HG02763 (cell line): Measurements from ENCODE around the gene RAX2.
"Not testable (repeated sequence)": the region's sequence is repeated elsewhere in the genome, so short reads cannot be mapped to it uniquely, and the experiment has no call there.

ENCODE experiments used
- ATAC-seq: cut with Tn5 transposase; IDR thresholded peaks from one replicate; pipeline ENCODE4 v1.9.1; 2021; ENCODE audit warnings: mild to moderate bottlenecking, moderate library complexity; ENCODE audit not compliant: unreplicated experiment

Gene RAX2

DNA sequence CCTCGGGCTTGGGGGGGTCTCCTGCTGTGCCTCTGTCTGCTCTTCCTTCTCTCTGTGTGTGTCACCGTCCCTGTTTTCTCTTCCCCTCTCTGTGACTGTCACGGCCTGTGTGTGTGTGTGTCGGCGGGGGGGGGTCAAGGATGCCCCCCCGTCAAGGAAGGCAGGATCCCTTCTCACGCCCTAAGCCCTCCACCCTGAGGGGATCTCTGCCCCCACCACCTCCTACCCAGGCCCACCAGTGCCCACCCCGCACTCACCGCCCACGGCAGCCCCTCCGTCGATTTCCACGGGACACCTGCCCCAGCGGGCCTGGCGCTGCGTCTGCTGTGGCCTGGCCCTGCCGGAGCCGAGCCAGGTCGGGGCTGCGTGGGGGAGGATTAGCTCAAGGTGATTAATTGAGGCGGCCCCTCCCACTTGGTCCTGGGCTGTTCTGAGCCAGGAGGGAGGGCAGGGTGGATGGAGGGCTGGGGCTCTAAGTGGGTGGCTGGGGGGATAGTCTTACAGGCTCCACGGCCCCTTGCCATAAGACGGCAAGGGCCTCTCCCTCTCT, at the start of gene RAX2:
RAX2 (minus strand) TSS at position 323 of the 550 bp plus-strand sequence. CDS start 486 bp downstream, outside the sequence.
- no peak for ATAC-seq

DNA sequence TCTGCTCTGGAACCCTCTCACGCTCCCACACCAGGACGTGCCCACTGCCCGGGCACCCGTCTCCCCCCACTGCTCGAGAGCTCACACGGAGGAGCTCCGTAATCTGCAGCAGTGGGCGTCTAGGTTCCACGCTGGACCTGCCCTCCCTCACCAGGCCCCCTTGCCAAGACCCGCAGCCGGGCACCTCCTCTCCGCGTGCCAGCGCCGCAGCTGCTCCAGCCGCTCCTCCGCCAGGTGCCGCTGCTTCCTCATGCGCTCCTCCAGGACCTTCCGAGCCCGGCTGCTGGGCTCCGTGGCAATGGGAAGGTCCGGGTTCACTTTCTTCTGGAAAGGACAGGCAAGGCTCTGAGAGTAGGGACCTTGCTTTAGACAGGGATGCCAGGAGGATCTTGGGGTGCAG, 49.1 kb upstream of the RAX2 start:
- no peak for ATAC-seq

DNA sequence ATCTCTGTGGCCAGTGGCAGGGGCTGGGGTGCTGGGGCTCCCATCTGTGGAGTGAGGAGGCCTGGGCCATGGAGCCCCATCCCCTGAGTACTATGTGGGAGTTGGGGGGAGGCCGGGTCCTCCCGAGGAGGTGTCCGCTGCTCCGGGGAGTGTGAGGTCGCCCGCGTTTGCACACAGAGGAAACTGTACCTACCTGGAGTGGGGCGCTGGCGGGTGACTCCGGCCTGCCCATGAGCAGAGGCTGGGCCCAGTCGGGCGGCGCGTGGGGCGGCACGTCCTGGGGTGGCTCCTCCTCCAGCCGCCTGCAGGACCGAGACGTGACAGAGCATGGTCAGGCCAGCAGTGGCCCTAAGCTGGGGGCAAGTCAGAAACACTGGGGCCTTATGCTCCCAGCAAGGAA, 48.0 kb upstream of the RAX2 start:
- ATAC-seq: no peak

DNA sequence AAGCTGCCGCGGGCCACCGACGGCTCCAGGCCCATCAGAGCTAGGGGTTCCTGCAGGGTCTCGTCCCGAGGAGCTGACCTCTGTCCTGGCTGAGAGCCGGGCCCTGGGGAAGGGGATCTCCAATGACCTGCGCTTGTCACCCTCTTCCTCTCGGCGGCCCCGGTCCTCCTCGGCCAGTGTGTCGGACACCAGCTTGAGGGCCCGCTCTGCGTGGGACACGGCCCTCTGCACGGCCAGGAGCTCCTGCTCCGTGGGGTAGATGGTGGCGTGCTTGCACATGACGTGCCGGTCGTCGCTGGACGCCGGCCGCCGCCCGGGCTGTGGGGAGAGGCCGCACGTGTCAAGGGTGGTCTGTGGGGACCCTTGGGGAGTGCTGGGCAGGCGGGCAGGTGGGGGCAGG, 46.9 kb upstream of the RAX2 start:
- no peak for ATAC-seq

DNA sequence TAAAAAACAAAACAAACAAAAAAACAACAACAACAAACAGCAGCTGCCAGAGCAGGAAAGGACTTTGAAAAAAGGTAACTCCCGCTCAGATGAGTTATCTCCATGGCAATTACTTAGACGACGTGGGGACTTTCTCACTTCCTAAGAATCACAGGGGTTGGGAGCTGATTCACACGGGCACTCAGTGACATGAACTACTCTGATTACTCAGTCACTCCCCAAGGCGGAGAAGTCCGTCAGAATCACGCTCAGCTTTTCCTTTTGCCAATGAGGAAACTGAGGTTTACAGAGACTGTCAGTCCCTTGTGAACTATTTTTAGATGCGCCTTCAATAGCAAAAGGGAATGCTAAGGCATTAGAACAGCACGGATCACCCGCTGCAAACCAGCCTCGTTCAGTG, 46.4 kb upstream of the RAX2 start:
- no peak for ATAC-seq

DNA sequence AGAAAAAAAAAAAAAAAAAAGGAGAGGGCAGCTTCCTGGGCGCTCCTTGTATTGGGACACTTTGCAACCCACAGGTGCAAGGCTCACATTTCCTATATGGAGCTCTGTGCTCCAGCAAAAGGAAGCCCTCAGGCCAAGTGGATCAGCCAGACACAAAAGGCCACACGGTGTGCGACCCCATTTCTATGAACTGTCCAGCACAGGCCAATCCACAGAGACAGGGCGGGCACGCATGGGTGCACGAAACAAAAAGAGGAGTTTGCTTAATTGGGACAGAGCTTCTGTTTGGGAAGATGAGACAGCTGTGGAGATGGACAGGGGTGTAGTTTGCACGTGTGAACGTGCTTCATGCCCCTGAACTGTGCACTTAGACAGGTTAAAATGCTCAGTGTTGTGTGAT, 45.7 kb upstream of the RAX2 start:
- ATAC-seq: no peak

DNA sequence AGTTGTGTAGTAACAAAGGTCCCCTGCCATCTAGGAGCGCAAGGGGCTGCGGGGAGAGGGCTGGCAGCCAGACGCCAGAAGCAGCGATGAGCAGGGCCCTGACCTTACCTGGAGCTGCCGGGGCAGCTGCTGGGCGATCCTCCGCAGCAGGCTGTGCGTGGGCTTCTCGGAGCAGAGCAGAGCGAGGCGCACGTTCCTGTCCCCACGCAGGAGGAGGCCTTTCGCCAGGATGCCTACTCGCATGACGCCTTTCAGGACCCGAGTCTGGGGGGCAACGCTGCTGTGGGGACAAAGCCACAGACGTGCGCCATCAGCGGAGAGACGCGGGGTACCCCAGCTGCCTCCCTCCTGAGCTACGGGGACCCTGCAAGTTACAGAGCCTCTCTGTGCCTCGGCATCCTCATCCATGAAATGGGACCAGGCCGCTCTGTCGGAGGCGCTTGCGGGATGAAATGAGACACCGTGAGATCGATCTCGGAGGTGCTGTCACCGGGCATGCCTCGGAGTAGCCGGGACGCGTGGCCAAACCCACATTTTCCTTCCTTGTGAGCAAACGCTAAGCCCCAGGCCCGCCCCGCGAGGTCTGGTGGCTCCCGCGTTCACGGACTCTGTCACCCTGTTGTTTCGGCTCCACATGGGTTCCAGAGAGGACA, 44.7 kb upstream of the RAX2 start:
- ATAC-seq: no peak

DNA sequence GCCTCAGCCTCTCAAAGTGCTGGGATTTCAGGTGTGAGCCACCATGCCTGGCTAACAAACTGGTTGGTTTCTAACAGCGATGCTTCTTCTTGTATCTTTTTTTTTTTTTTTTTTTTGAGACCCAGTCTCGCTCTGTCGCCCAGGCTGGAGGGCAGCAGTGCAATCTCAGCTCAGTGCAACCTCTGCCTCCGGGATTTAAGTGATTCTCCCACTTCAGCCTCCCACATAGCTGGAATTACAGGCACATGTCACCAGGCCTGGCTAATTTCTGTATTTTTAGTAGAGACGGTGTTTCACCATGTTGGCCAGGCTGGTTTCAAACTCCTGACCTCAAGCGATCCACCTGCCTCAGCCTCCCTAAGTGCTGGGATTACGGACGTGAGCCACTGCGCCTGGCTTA, 44.1 kb upstream of the RAX2 start:
- ATAC-seq: not testable (repeated sequence)

DNA sequence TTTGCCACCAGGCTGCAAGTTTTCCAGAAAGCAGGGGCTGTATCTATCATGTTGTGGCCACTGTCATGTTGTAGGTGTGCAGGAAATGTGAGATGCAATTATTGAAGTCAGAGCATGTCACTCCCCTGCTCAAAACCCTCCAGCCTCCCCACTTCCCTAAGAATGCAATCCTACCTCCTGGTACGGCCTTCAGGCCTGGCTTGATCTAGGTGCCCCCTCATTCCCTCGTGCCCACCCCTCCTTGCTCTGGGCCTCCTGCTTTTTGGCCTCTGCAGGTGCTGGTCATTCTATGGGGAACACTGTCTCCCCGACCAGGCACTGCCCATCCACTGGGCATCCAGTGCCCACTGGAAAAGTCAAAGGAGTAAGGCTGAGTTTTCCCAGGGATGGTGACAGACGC, 42.6 kb upstream of the RAX2 start:
- ATAC-seq: no peak

DNA sequence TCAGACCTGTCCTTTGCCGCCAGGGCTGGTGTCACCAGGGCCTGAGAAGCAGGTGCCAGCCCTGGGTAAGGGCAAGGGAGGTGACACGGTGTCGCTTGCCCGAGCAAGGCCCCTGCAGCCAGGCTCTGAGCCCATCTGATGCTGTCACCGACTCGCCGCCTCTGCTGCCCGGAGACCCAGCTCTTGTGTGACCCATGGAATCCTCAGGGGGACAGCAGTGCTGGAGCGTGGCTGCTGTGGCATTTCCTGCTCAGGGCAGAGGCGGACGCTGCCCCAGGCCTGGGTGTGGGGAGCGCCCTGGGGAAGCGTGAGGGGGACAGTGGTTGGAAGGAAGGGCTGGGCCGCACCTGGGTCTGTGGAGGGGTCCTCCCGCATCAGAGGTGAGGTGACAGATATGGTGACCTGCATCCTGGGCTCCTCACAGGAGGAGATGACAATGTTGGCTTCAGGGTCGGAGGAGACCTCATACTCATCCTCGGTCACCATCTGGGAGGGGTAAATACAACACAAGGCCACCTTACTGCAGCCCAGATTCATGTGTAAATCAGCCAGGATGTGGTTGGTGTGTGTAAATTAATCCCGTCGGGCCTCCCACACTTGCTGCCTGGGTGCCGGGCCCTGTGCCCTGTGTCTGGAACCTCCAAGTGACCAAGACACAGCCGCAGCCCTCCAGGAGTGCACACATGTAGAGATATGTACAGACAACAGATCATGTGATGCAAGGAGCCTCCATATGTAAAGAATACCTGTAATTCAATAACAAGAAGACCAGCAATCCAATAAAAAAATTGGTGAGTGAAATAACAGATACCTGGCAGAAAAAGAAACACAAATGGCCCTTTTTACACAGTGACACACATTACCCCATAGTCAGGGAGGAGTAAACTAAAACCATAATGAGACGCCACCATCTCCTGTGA, 41.7 kb upstream of the RAX2 start:
- no peak for ATAC-seq

DNA sequence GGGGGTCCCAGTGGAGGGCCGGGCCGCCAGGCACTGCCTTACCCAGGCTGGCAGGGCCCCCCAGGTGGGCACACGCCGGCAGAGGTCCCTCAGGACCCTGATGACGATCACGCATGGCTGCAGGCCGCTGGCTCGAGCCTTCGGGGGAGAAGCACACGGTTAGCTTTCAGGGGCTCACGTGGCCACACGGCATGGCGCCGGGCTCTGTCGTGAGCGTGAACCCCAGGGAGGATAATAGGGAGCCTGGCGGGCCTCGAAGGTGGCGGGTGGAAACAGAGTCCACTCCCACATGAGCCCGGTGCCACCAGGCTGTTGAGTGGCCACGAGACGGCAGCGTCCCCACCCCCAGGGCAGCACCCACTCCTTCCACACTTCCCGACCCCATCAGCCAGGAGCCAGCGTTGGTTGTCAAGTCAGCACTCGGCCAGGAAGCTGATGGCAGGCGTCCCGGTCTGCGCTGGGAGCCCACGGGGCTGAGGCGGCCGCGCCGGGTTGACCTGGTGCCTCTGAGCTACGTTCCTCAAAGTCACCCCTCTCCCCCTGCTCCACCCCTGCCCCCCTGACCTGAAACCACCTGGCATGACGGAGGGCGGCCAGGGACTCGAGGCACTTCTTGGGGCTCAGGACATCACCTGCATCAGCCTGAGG, 38.8 kb upstream of the RAX2 start:
- no peak for ATAC-seq

DNA sequence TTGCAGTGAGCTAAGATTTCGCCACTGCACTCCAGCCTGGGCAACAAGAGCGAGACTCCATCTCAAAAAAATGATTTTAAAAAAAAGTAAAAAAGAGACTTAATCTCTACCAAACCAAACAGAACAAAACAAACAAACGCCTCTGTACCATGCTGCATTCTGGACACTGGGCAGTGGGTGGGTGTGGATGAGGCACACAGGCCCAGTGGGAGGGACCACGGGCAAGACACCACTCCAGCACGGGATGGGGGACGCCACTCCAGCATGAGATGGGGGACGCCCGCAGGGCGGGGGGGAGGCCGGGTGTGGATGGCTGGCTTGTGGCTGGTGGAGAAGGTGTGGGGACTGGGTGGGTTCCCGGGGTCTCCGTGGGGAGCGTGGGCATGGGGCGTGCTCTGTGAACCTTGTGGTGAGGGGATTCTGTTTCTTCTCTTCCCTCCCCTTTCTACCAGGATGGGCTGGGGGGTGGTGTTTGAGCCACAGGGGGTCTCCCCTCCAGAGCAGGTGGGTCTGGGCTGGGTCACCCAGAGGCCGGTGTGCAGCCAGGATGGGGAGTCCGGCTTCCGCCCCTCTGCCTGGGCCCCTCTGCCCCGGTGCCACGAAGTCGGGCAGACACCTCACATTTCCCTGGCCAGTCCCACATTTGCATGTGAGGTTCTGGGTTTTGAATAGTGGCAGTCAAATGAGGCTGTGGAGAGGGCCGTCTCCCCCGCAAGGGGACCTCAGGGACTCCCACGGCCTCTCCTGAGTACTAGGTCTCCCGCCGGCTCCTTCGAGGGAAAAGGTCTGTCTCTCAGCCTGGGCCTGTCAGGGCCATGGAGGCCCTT, 38.1 kb upstream of the RAX2 start:
- ATAC-seq: no peak

DNA sequence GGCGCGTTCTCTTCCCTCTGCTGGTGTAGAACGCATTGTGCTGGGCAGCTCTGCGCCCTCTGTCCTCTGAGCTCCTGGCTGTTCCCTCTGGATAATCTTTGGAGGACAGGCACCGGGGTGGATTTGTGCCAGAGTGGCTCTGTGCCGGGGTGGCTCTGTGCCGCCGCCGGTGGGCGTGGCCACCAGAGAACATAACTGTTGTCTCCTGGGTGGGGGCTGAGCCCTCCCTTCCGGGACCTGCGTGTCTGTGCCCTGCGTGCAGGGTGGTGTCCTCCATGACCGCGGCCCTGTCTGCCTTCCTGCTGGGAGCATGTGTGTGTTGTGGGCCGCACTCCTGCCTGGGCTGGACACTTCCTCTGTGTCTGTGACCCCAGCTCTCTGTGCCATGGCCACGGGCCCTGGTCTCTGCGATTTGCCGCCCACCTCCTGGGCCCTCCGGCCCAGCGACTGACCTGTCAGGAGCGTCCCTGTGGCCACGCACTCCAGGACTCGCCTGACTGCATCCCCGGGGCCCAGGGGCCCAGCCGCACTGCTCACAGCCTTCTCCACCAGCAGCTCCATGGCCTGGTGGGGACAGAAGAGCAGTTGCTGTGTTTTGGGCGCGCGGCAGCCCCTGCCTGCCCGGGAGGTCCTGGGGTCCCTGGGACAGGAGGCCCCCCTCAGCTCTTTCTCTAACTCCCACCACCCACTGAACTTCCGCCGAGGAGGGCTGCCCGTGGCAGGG, 36.6 kb upstream of the RAX2 start:
- no peak for ATAC-seq

DNA sequence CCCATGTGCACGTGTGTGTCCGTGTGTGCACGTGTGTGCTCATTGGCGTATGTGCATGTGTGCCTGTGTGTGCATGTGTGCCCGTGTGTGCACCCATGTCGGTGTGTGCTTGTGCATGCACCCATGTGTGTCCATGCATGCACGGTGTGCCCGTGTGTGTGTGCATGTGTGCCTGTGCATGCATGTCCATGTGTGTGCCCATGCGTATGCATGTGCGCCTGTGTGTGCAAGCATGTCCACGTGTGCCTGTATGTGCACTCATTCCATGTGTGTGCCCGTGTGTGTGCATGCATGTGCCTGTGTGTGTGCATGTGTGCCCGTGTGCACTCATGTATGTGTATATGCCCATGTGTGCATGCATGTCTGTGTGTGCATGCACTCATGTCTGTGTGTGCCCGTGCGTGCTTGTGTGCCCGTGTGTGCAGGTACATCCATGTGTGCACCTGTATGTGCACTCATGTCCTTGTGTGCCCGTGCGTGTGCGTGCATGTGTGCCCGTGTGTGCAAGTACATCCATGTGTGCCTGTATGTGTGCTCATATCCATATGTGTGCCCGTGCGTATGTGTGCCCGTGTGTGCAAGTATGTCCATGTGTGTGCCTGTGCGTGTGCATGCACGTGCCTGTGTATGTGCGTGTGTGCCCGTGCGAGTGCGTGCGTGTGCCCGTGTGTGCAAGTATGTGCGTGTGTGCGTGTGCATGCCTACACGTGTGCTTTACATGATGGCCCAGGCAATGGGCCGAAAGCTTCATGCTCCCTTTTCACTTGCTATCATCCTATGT, 35.7 kb upstream of the RAX2 start:
- no peak for ATAC-seq

DNA sequence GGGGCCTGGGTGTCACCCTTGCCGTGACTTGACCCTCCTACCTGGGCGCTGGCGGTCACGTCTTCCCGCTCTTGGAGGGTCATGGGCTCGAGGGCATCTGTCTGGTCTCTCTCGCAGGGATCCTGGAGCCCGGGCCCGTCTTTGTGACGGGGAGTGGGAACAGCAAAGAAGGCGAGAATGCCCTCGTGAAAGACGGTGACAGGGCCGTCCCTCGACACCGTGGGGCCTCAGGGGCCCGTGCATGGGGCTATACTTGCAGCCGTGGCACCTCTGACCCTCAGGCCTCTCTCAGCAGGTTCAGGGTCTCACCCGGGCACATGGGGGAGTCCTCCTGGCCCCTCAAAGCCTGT, 35.1 kb upstream of the RAX2 start:
- no peak for ATAC-seq

DNA sequence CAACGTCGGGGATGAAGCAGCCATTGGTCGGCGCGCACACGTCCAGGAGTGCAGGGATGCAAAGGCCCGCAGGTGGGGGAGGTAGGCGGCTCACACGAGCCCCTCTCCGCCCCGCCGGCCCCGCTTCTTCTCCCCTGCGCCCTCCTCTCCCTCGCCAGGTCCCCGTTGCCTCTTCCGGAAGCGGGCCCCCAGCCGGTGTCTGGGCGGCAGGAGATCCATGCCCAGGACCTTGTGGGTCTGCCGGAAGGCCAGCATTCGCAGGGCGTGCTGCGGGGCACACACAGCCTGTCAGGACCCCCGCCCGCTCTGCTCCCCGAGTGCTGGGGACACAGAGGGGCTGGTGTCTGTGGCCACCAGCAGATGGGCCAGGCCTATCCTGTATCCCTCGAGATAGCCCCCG, 33.8 kb upstream of the RAX2 start:
- no peak for ATAC-seq

DNA sequence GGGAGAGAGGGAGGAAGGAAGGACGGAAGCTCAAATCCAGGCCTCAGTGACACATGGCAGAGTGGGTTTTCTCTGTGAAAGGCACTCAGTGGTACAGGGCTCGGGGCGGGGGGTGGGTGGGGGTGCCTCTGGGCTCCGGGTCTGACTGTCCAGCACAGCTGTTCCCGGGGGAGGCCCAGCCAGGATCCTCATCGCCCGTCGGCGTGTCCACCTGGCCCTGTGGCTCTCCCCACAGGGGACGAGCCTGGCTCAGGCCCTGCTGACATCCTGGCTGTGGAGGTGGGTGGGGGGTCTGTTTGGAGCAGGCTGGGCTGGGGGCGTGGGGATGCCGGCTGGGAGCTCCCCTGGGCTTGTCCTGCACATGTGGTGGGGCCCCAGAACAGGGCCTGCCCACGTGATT, 32.4 kb upstream of the RAX2 start:
- no peak for ATAC-seq

DNA sequence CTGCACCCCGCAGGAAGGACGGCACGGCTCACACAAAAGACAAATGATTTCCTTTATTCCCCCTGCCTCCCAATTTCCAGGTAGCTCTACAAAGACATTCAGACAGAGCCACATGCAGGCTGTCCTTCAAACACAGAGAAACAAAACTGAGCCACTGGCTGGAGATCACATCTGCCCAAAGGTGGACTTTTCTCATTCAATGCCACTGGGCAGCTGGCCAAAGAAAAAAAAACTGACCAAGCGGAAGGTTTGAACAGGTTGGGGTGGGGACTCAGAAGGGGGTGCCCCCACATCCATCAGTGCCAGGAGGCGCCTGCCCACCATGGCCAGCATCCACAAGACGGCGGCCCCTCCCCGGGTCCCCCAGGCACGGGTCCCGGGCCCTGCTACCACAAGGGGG, 32.0 kb upstream of the RAX2 start:
- ATAC-seq: no peak

DNA sequence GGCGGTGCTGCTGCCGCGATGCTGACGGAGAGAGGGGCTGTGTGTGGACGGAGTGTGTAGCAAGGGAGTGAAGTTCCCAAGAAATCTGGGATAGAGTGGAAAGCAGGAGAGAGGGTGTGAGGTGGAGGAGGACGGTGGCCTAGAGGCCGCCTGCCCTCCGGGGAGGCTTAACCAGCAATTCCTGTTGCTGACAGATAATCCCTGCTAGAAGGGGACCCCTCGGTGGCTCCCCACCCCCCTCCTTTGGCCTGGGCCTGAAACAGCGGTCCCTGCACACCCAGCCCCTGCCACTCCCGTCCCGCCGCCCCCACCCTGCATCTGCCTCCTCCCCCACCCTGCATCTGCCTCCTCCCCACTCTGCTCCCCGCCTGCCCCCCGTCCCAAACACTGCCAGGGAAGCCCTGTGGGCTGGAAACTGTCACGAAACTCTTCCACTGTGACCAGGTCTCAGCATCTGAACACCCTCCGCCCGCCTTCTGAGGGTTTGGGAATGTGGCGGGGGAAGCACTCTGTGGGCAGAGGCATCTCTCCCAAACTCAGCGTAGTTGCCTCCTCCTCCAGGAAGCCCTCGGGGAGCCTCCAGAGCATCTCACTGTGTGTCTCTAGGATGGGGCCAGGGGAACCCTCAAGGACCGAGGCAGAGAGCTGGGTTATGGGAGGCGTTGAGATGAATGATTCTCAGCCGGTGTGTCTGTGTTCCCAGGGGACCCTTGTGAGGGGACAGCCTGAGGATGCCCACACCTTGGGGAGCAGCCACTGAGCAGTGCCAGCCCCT, 31.3 kb upstream of the RAX2 start:
- ATAC-seq: no peak
